Measurements from ENCODE around the gene IGFBP3.

Gene IGFBP3

GRCh38 chr7:45884136-45884535 lies 36.9 kb downstream of the IGFBP3 start:
- Histone ChIP-seq H3K27me3 (ENCODE audit: control insufficient read depth, insufficient read depth, low read length) (peaks cover 28% of the 10 kb centered on the region), H3K4me3 (ENCODE audit: low read depth, low read length) (no peak overlapping the region), H3K27ac (ENCODE audit: low read depth, low read length) (no peak overlapping the region), H3K9ac (ENCODE audit: low read depth, low read length) (no peak overlapping the region), H3K4me1 (ENCODE audit: control insufficient read depth, insufficient read depth, low read length) (peaks cover 11% of the 10 kb centered on the region), H3K9me3 (ENCODE audit: control insufficient read depth, insufficient read depth, low read length) (0 out of 2 replicates have a peak, but pooled peaks cover 5% of the 10 kb centered on the region), H3K36me3 (ENCODE audit: control insufficient read depth, insufficient read depth, low read length) (no peaks in the 10 kb centered on the region)

GRCh38 chr7:45882465-45882810 lies 38.6 kb downstream of the IGFBP3 start:
- Histone ChIP-seq H3K4me3 (ENCODE audit: low read depth, low read length) (no peak overlapping the region), H3K36me3 (ENCODE audit: control insufficient read depth, insufficient read depth, low read length) (no peaks in the 10 kb centered on the region), H3K9me3 (ENCODE audit: control insufficient read depth, insufficient read depth, low read length) (peaks cover 22% of the 10 kb centered on the region), H3K27me3 (ENCODE audit: control insufficient read depth, insufficient read depth, low read length) (peaks cover 11% of the 10 kb centered on the region), H3K4me1 (ENCODE audit: control insufficient read depth, insufficient read depth, low read length) (peaks cover 5% of the 10 kb centered on the region; the same call in 1 of the 2 replicates), H3K27ac (ENCODE audit: low read depth, low read length) (no peak overlapping the region), H3K9ac (ENCODE audit: low read depth, low read length) (no peak overlapping the region)

GRCh38 chr7:45881759-45882464 lies 39.2 kb downstream of the IGFBP3 start:
- Histone ChIP-seq H3K9ac (ENCODE audit: low read depth, low read length) (no peak overlapping the region), H3K27ac (ENCODE audit: low read depth, low read length) (no peak overlapping the region), H3K27me3 (ENCODE audit: control insufficient read depth, insufficient read depth, low read length) (peaks cover 6% of the 10 kb centered on the region), H3K4me1 (ENCODE audit: control insufficient read depth, insufficient read depth, low read length) (peaks cover 5% of the 10 kb centered on the region; the same call in 1 of the 2 replicates), H3K9me3 (ENCODE audit: control insufficient read depth, insufficient read depth, low read length) (peaks cover 24% of the 10 kb centered on the region), H3K36me3 (ENCODE audit: control insufficient read depth, insufficient read depth, low read length) (no peaks in the 10 kb centered on the region), H3K4me3 (ENCODE audit: low read depth, low read length) (no peak overlapping the region)

GRCh38 chr7:45881280-45881758 lies 39.8 kb downstream of the IGFBP3 start:
- Histone ChIP-seq H3K27me3 (ENCODE audit: control insufficient read depth, insufficient read depth, low read length) (peaks cover under 1% of the 10 kb centered on the region; the same call in 1 of the 2 replicates), H3K9me3 (ENCODE audit: control insufficient read depth, insufficient read depth, low read length) (peaks cover 24% of the 10 kb centered on the region), H3K4me1 (ENCODE audit: control insufficient read depth, insufficient read depth, low read length) (peaks cover 5% of the 10 kb centered on the region; the same call in 1 of the 2 replicates), H3K36me3 (ENCODE audit: control insufficient read depth, insufficient read depth, low read length) (no peaks in the 10 kb centered on the region), H3K4me3 (ENCODE audit: low read depth, low read length) (no peak overlapping the region), H3K9ac (ENCODE audit: low read depth, low read length) (no peak overlapping the region), H3K27ac (ENCODE audit: low read depth, low read length) (no peak overlapping the region)

- H3K9ac ChIP-seq (ENCODE audit: low read depth, low read length), result no peak overlapping the region
- H3K27ac ChIP-seq (ENCODE audit: low read depth, low read length), result no peak overlapping the region
- H3K4me1 ChIP-seq (ENCODE audit: control insufficient read depth, insufficient read depth, low read length), result peaks cover 5% of the 10 kb centered on the region; the same call in 1 of the 2 replicates
Observed at GRCh38 chr7:45880433-45880860, 40.6 kb downstream of the IGFBP3 start.

GRCh38 chr7:45878457-45879144 lies 42.5 kb downstream of the IGFBP3 start:
- H3K4me1 ChIP-seq (ENCODE audit: control insufficient read depth, insufficient read depth, low read length), result peaks cover 5% of the 10 kb centered on the region; the same call in 1 of the 2 replicates
- no peaks in the 10 kb centered on the region for H3K27me3 ChIP-seq (ENCODE audit: control insufficient read depth, insufficient read depth, low read length)
- no peaks in the 10 kb centered on the region for H3K36me3 ChIP-seq (ENCODE audit: control insufficient read depth, insufficient read depth, low read length)
- H3K4me3 ChIP-seq (ENCODE audit: low read depth, low read length), result no peak overlapping the region
- no peak overlapping the region for H3K27ac ChIP-seq (ENCODE audit: low read depth, low read length)
- H3K9me3 ChIP-seq (ENCODE audit: control insufficient read depth, insufficient read depth, low read length), result peaks cover 24% of the 10 kb centered on the region
- H3K9ac ChIP-seq (ENCODE audit: low read depth, low read length), result no peak overlapping the region

More at GRCh38 chr7:45880433-45880860, 40.6 kb downstream of the IGFBP3 start:
- Histone ChIP-seq H3K4me3 (ENCODE audit: low read depth, low read length) (no peak overlapping the region), H3K9me3 (ENCODE audit: control insufficient read depth, insufficient read depth, low read length) (peaks cover 24% of the 10 kb centered on the region), H3K36me3 (ENCODE audit: control insufficient read depth, insufficient read depth, low read length) (no peaks in the 10 kb centered on the region), H3K27me3 (ENCODE audit: control insufficient read depth, insufficient read depth, low read length) (no peaks in the 10 kb centered on the region)

- Histone ChIP-seq H3K27me3 (ENCODE audit: control insufficient read depth, insufficient read depth, low read length) (no peaks in the 10 kb centered on the region), H3K4me3 (ENCODE audit: low read depth, low read length) (no peak overlapping the region), H3K27ac (ENCODE audit: low read depth, low read length) (no peak overlapping the region), H3K36me3 (ENCODE audit: control insufficient read depth, insufficient read depth, low read length) (no peaks in the 10 kb centered on the region), H3K4me1 (ENCODE audit: control insufficient read depth, insufficient read depth, low read length) (no peaks in the 10 kb centered on the region), H3K9ac (ENCODE audit: low read depth, low read length) (no peak overlapping the region), H3K9me3 (ENCODE audit: control insufficient read depth, insufficient read depth, low read length) (peaks cover 24% of the 10 kb centered on the region)
Observed at GRCh38 chr7:45876519-45876918, 44.6 kb downstream of the IGFBP3 start.

- Histone ChIP-seq H3K27ac (ENCODE audit: low read depth, low read length) (no peak overlapping the region), H3K4me3 (ENCODE audit: low read depth, low read length) (no peak overlapping the region), H3K9me3 (ENCODE audit: control insufficient read depth, insufficient read depth, low read length) (peaks cover 23% of the 10 kb centered on the region), H3K9ac (ENCODE audit: low read depth, low read length) (no peak overlapping the region), H3K4me1 (ENCODE audit: control insufficient read depth, insufficient read depth, low read length) (no peaks in the 10 kb centered on the region), H3K36me3 (ENCODE audit: control insufficient read depth, insufficient read depth, low read length) (no peaks in the 10 kb centered on the region), H3K27me3 (ENCODE audit: control insufficient read depth, insufficient read depth, low read length) (no peaks in the 10 kb centered on the region)
Observed at GRCh38 chr7:45874408-45875131, 46.5 kb downstream of the IGFBP3 start.

- Histone ChIP-seq H3K27ac (ENCODE audit: low read depth, low read length) (no peak overlapping the region), H3K36me3 (ENCODE audit: control insufficient read depth, insufficient read depth, low read length) (no peaks in the 10 kb centered on the region), H3K9me3 (ENCODE audit: control insufficient read depth, insufficient read depth, low read length) (peaks cover 11% of the 10 kb centered on the region), H3K9ac (ENCODE audit: low read depth, low read length) (no peak overlapping the region), H3K4me3 (ENCODE audit: low read depth, low read length) (no peak overlapping the region), H3K27me3 (ENCODE audit: control insufficient read depth, insufficient read depth, low read length) (no peaks in the 10 kb centered on the region), H3K4me1 (ENCODE audit: control insufficient read depth, insufficient read depth, low read length) (no peaks in the 10 kb centered on the region)
Observed at GRCh38 chr7:45873355-45873754, 47.7 kb downstream of the IGFBP3 start.

- Histone ChIP-seq H3K4me1 (ENCODE audit: control insufficient read depth, insufficient read depth, low read length) (no peaks in the 10 kb centered on the region), H3K9ac (ENCODE audit: low read depth, low read length) (no peak within 1 kb of the TSS), H3K27ac (ENCODE audit: low read depth, low read length) (no peak within 1 kb of the TSS), H3K36me3 (ENCODE audit: control insufficient read depth, insufficient read depth, low read length) (no peaks in the 10 kb centered on the region), H3K9me3 (ENCODE audit: control insufficient read depth, insufficient read depth, low read length) (peaks cover 8% of the 10 kb centered on the region), H3K4me3 (ENCODE audit: low read depth, low read length) (no peak within 1 kb of the TSS), H3K27me3 (ENCODE audit: control insufficient read depth, insufficient read depth, low read length) (no peaks in the 10 kb centered on the region)
Observed at GRCh38 chr7:45873035-45873354, 48.1 kb downstream of the IGFBP3 start, which contains the start of gene CCDC201. CCDC201 (minus strand) TSS chr7:45873082; CDS start chr7:45873007, 75 bp downstream.

Data from HUES48 (cell line).